Stimulated activated naive CD8-positive, alpha-beta T cell treated with anti-CD3 and anti-CD28 coated beads, Interleukin-15, amount 100 ng/mL, for 72 hours (primary cell): ENCODE data around the gene R3HDM2.
"Not testable (repeated sequence)": the region's sequence is repeated elsewhere in the genome, so short reads cannot be mapped to it uniquely, and the experiment has no call there.

Experiments
- ATAC-seq: fragments of 150-1000 bp; cut with Tn5 transposase; 2 replicates; pipeline ENCODE4 v1.10.0; 2021; ENCODE audit warnings: mild to moderate bottlenecking, moderate library complexity
- DNase-seq, 2 donors: peaks; one replicate each; pipeline ENCODE4 v3.0.0; 2021 to 2022
- H3K27ac Mint-ChIP-seq, 2 donors: one replicate each; pipeline ENCODE4 v1.8.0; 2022; ENCODE audit warnings: mild to moderate bottlenecking in 2 of 2, mixed read lengths in 2 of 2, moderate library complexity in 2 of 2
- H3K27me3 Mint-ChIP-seq: one replicate; pipeline ENCODE4 v1.8.0; 2022; ENCODE audit warnings: mixed read lengths
- H3K4me1 Mint-ChIP-seq: one replicate; pipeline ENCODE4 v1.8.0; 2022; ENCODE audit warnings: mild to moderate bottlenecking, mixed read lengths
- H3K4me3 Mint-ChIP-seq, 2 donors: one replicate each; pipeline ENCODE4 v1.8.0; 2022; ENCODE audit warnings: mild to moderate bottlenecking in 2 of 2, mixed read lengths in 2 of 2, moderate library complexity in 1 of 2
- H3K9me3 Mint-ChIP-seq, 2 donors: one replicate each; pipeline ENCODE4 v1.8.0; 2022; ENCODE audit warnings: mixed read lengths in 2 of 2

Gene R3HDM2

GRCh38 chr12:57448669-57449068 lies 17.8 kb upstream of the R3HDM2 start:
- H3K4me3 Mint-ChIP-seq = no peak overlapping the region
- H3K4me1 Mint-ChIP-seq = peaks cover 15% of the 10 kb centered on the region
- no peak overlapping the region for H3K27ac Mint-ChIP-seq
- DNase-seq (no peak), ATAC-seq (no peak)
- H3K27me3 Mint-ChIP-seq = no peaks in the 10 kb centered on the region
- no peaks in the 10 kb centered on the region for H3K9me3 Mint-ChIP-seq

GRCh38 chr12:57446292-57446960 lies 15.6 kb upstream of the R3HDM2 start:
- no peak overlapping the region for H3K4me3 Mint-ChIP-seq
- no peak for DNase-seq

GRCh38 chr12:57444744-57445143 lies 13.9 kb upstream of the R3HDM2 start:
- H3K27me3 Mint-ChIP-seq = peaks cover 8% of the 10 kb centered on the region
- no peak overlapping the region for H3K4me3 Mint-ChIP-seq
- DNase-seq = no peak
- ATAC-seq = no peak
- peaks cover 0 to 15% of the 10 kb centered on the region in 2 donors for H3K9me3 Mint-ChIP-seq
- no peak overlapping the region for H3K27ac Mint-ChIP-seq
- no peaks in the 10 kb centered on the region for H3K4me1 Mint-ChIP-seq

More at GRCh38 chr12:57446292-57446960, 15.6 kb upstream of the R3HDM2 start:
- H3K4me1 Mint-ChIP-seq = no peaks in the 10 kb centered on the region
- no peak overlapping the region for H3K27ac Mint-ChIP-seq
- no peaks in the 10 kb centered on the region for H3K27me3 Mint-ChIP-seq
- ATAC-seq = no peak
- H3K9me3 Mint-ChIP-seq = peaks cover 0 to 8% of the 10 kb centered on the region in 2 donors

GRCh38 chr12:57444337-57444736 lies 13.5 kb upstream of the R3HDM2 start:
- not testable (repeated sequence) for DNase-seq, H3K4me1 Mint-ChIP-seq, H3K27me3 Mint-ChIP-seq, ATAC-seq, H3K27ac Mint-ChIP-seq, H3K4me3 Mint-ChIP-seq
- peaks cover 0 to 15% of the 10 kb centered on the region in 2 donors for H3K9me3 Mint-ChIP-seq

GRCh38 chr12:57441846-57442427 lies 11.1 kb upstream of the R3HDM2 start:
- Mint-ChIP-seq H3K9me3 (peaks cover 0 to 15% of the 10 kb centered on the region in 2 donors), H3K27me3 (peaks cover 8% of the 10 kb centered on the region), H3K4me1 (no peaks in the 10 kb centered on the region), H3K4me3 (no peak overlapping the region), H3K27ac (no peak overlapping the region)
- no peak for DNase-seq
- no peak for ATAC-seq

- H3K9me3 Mint-ChIP-seq = peaks cover 0 to 15% of the 10 kb centered on the region in 2 donors
- H3K4me1 Mint-ChIP-seq, H3K27me3 Mint-ChIP-seq, DNase-seq, H3K4me3 Mint-ChIP-seq, ATAC-seq, H3K27ac Mint-ChIP-seq: not testable (repeated sequence)
Observed at GRCh38 chr12:57441393-57441792, 10.6 kb upstream of the R3HDM2 start.

- no peak overlapping the region for H3K27ac Mint-ChIP-seq
- H3K4me3 Mint-ChIP-seq = no peak overlapping the region
- H3K9me3 Mint-ChIP-seq = peaks cover 0 to 15% of the 10 kb centered on the region in 2 donors
- no peak for DNase-seq
- peaks cover 8% of the 10 kb centered on the region for H3K4me1 Mint-ChIP-seq
- H3K27me3 Mint-ChIP-seq = peaks cover 8% of the 10 kb centered on the region
- ATAC-seq = no peak
Observed at GRCh38 chr12:57439762-57440266, 9.0 kb upstream of the R3HDM2 start.

GRCh38 chr12:57438400-57438799 lies 7.6 kb upstream of the R3HDM2 start:
- Mint-ChIP-seq H3K9me3 (peaks cover 0 to 15% of the 10 kb centered on the region in 2 donors), H3K4me1 (peaks cover 8% of the 10 kb centered on the region), H3K27ac (no peak overlapping the region), H3K4me3 (no peak overlapping the region), H3K27me3 (peaks cover 8% of the 10 kb centered on the region)
- ATAC-seq (no peak), DNase-seq (no peak)

- DNase-seq (peak in 1 of 2 donors; percentile 35), ATAC-seq (peak; percentile 43)
- Mint-ChIP-seq H3K4me3 (peak overlapping the region; percentile 60 to 75), H3K27me3 (peaks cover under 1% of the 10 kb centered on the region), H3K9me3 (no peaks in the 10 kb centered on the region), H3K27ac (peak overlapping the region; percentile 88 to 93), H3K4me1 (peaks cover 24% of the 10 kb centered on the region)
Observed at GRCh38 chr12:57435293-57435692, 4.5 kb upstream of the R3HDM2 start.

- ATAC-seq = no peak
- H3K4me1 Mint-ChIP-seq = peaks cover 28% of the 10 kb centered on the region
- peak within 1 kb of the TSS; percentile 60 to 75 for H3K4me3 Mint-ChIP-seq
- H3K27ac Mint-ChIP-seq = peak within 1 kb of the TSS; percentile 88 to 93
- no peak for DNase-seq
- no peaks in the 10 kb centered on the region for H3K27me3 Mint-ChIP-seq
- no peaks in the 10 kb centered on the region for H3K9me3 Mint-ChIP-seq
Observed at GRCh38 chr12:57434517-57435223, 3.8 kb upstream of the R3HDM2 start, which contains the start of gene INHBC. TSS of gene INHBC (plus strand) at chr12:57434784. CDS start at chr12:57434887, 103 bp downstream.

- H3K4me3 Mint-ChIP-seq = no peak overlapping the region
- H3K4me1 Mint-ChIP-seq = peaks cover 39% of the 10 kb centered on the region
- ATAC-seq (no peak), DNase-seq (no peak)
- no peaks in the 10 kb centered on the region for H3K9me3 Mint-ChIP-seq
- no peaks in the 10 kb centered on the region for H3K27me3 Mint-ChIP-seq
- no peak overlapping the region for H3K27ac Mint-ChIP-seq
Observed at GRCh38 chr12:57433370-57433769, 2.5 kb upstream of the R3HDM2 start.

GRCh38 chr12:57431654-57432188 lies 878 bp upstream of the R3HDM2 start:
- Mint-ChIP-seq H3K27me3 (no peaks in the 10 kb centered on the region), H3K27ac (peak overlapping the region; percentile 99), H3K9me3 (no peaks in the 10 kb centered on the region), H3K4me3 (peak overlapping the region; percentile 91 to 93), H3K4me1 (peaks cover 47% of the 10 kb centered on the region)
- DNase-seq (no peak), ATAC-seq (no peak)

GRCh38 chr12:57430112-57430930 lies 522 bp downstream of the R3HDM2 start:
- ATAC-seq (peak; percentile 78), DNase-seq (peak in 1 of 2 donors; percentile 70)
- H3K27me3 Mint-ChIP-seq = no peaks in the 10 kb centered on the region
- no peaks in the 10 kb centered on the region for H3K9me3 Mint-ChIP-seq
- H3K4me1 Mint-ChIP-seq = peaks cover 42% of the 10 kb centered on the region
- H3K27ac Mint-ChIP-seq = peak overlapping the region; percentile 99
- peak overlapping the region; percentile 91 to 93 for H3K4me3 Mint-ChIP-seq

- Mint-ChIP-seq H3K4me3 (peak overlapping the region; percentile 80 to 88), H3K27ac (peak overlapping the region; percentile 97), H3K27me3 (no peaks in the 10 kb centered on the region), H3K4me1 (peaks cover 39% of the 10 kb centered on the region), H3K9me3 (no peaks in the 10 kb centered on the region)
- DNase-seq (no peak), ATAC-seq (no peak)
Observed at GRCh38 chr12:57429473-57430111, 1.3 kb downstream of the R3HDM2 start.
